ENCODE results near the gene ARHGAP4. TPM values are rescaled to one million over a fixed set of nuclear protein-coding genes. Genes with fewer than 3 reads are reported as not detected.

Gene ARHGAP4
- total and polyA plus RNA-seq, 2 of the 4 experiments (the other 2 are of a cell fraction), result 0.18 to 0.72 TPM

DNA sequence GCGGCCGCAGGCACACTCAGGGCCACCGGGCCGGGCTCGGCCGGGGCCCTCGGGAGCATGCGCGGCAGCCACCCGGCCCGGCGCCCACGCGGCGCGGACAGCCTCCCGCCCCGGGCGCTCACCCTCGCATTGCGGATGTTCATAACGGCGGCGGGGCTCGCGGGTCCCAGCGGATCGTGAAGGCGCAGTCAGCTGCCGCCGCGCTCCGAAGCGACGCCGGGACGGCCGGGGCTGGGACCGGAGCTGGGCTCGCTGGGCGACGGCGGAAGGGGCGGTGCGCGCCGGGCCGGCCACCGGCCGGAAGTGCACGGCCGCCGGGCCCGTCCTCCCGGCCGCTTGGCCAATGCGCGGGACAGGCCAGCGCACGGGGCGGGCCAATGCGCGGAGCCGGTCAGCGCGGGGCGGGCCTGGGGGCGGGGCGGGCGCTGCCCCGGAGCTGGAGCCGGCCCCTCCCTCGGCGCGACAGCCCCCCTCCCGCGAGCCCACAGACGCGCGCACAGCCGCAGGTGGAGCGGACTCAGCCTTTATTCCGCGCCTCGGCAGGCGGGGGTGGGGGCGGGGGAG is 8.8 kb upstream of the ARHGAP4 start, which contains the start of gene NAA10:
Gene NAA10 (minus strand): TSS at position 276 of the 564 bp plus-strand sequence. CDS start 133 bp downstream, at position 143.
- no TSS peak for BruUV-seq (replicated peaks)

More for the DNA sequence above, 8.8 kb upstream of the ARHGAP4 start, which contains the start of gene NAA10:
- H3K4me3 ChIP-seq (ENCODE audit: insufficient read depth, low read depth, low read length), result peak within 1 kb of the TSS; percentile 97
- in situ Hi-C loops (cut with MboI; ENCODE audit: low sequenced_read_pairs) (no loop called here), dilution Hi-C loops (cut with HindIII; ENCODE audit: low sequenced_read_pairs, unreplicated experiment) (no loop called here), intact Hi-C loops (cut with micrococcal nuclease) (no loop called here)
- H3K4me1 ChIP-seq (ENCODE audit: control insufficient read depth, insufficient read depth, low read length), result peaks cover 2% of the 10 kb centered on the region; the same call in 1 of the 2 replicates
- H4K5ac ChIP-seq (ENCODE audit: low read depth, low read length), result no peak within 1 kb of the TSS
- H3K27me3 ChIP-seq (ENCODE audit: control insufficient read depth, insufficient read depth, low read length), result peaks cover 2% of the 10 kb centered on the region; the same call in 1 of the 2 replicates
- 0 out of 2 replicates have a peak within 1 kb of the TSS, but pooled peaks have one; percentile 41 for H3K56ac ChIP-seq (ENCODE audit: extremely low read depth, insufficient read depth, low read length)
- peak within 1 kb of the TSS; percentile 82 for H2AK5ac ChIP-seq (ENCODE audit: low read depth, low read length)
- H2BK5ac ChIP-seq (ENCODE audit: low read depth, low read length, poor library complexity, severe bottlenecking), result peak within 1 kb of the TSS; percentile 77
- H3K9me1 ChIP-seq (ENCODE audit: insufficient read depth, low read length), result no peaks in the 10 kb centered on the region
- peak within 1 kb of the TSS; percentile 78 for H3K23ac ChIP-seq (ENCODE audit: low read depth, low read length)
- H3K27ac ChIP-seq (ENCODE audit: insufficient read depth, low read length), result peak within 1 kb of the TSS; percentile 46
- CTCF ChIA-PET, result interaction anchor here (1.2 kb wide), 1 partner anchor 12 kb away, joined by 7 read pairs; no protein-coding TSS in a partner anchor
- peaks cover 21% of the 10 kb centered on the region for H3K36me3 ChIP-seq (ENCODE audit: control insufficient read depth, insufficient read depth, low read length)
- POLR2A ChIA-PET (ENCODE audit: unreplicated experiment), result no interaction called here
- peak within 1 kb of the TSS; percentile 96 for H2AK9ac ChIP-seq (replicated peaks; ENCODE audit: low read depth, low read length, poor library complexity)
- TF ChIP-seq USF2 (IDR thresholded peaks at IDR 0.05; ENCODE audit: low read depth, low read length) (no peak), POLR2A (IDR thresholded peaks at IDR 0.05; ENCODE audit: low read depth, low read length) (0 out of 2 replicates have a peak, but pooled peaks have one; percentile 44), MAZ (IDR thresholded peaks at IDR 0.05; ENCODE audit: borderline replicate concordance, low read depth, low read length) (no peak), MXI1 (IDR thresholded peaks at IDR 0.05; ENCODE audit: borderline replicate concordance, low read depth, low read length) (peak; percentile 42; the same call in 1 of the 2 replicates), RAD21 (IDR thresholded peaks at IDR 0.05; ENCODE audit: low read length) (no peak)
- peak; percentile 99 for ATAC-seq (ENCODE audit: low read depth)
- no peak within 1 kb of the TSS for H2BK20ac ChIP-seq (ENCODE audit: low read depth, low read length)
- H3K9ac ChIP-seq (ENCODE audit: low read depth, low read length), result peak within 1 kb of the TSS; percentile 79
- H3K4ac ChIP-seq (ENCODE audit: low read depth, low read length), result peak within 1 kb of the TSS; percentile 83
- no peak within 1 kb of the TSS; the same call in 1 of the 2 replicates for H4K91ac ChIP-seq (ENCODE audit: insufficient read depth, low read depth, low read length)
- peak within 1 kb of the TSS in 1 of 2 experiments; percentile 24; a peak in 2 of 4 replicates for H4K8ac ChIP-seq (ENCODE audit: low read depth in 2 of 2, low read length in 2 of 2)
- WGBS, 2 experiments (ENCODE audit: extremely low coverage in 2 of 2, insufficient read length in 1 of 2), result 45% methylated on average over 20 of the region's 87 CpGs; no CpG with 5 or more reads in 1 of the 2 experiments
- no peak within 1 kb of the TSS for H2BK15ac ChIP-seq (ENCODE audit: low read depth, low read length)
- H3K9me3 ChIP-seq (ENCODE audit: control insufficient read depth, insufficient read depth, low read length), result no peaks in the 10 kb centered on the region
- no peak within 1 kb of the TSS for H3K18ac ChIP-seq (ENCODE audit: low read depth, low read length)
- peak within 1 kb of the TSS; percentile 93 for H2AFZ ChIP-seq (replicated peaks; ENCODE audit: low read length, poor library complexity)
- no peak within 1 kb of the TSS for H2BK120ac ChIP-seq (ENCODE audit: low read depth, low read length)
- peak within 1 kb of the TSS; percentile 93 for H3K4me2 ChIP-seq (ENCODE audit: low read depth, low read length)
- H4K20me1 ChIP-seq (ENCODE audit: insufficient read depth, low read length), result peaks cover 20% of the 10 kb centered on the region
- DNase-seq, result peak; percentile 63
- H3K14ac ChIP-seq (replicated peaks; ENCODE audit: low read depth, low read length), result peak within 1 kb of the TSS; percentile 87
- H3K79me1 ChIP-seq (ENCODE audit: low read depth in 1 of 2, low read length in 2 of 2), result peaks cover 4 to 9% of the 10 kb centered on the region in 2 experiments; a peak in 2 of 4 replicates

All from IMR-90 (cell line).